ENCODE results near the gene RBL2. TPM values are rescaled to one million over a fixed set of nuclear protein-coding genes. Genes with fewer than 3 reads are reported as not detected.
A peak's percentile ranks its signal among the peaks of the same experiment; 100 is the strongest.

The RBL2 gene
- total and polyA plus RNA-seq, 2 of the 13 experiments (the other 11 are each of a cell fraction or from before 2014, with no cell fraction given): 41.2 to 60.9 TPM

DNA sequence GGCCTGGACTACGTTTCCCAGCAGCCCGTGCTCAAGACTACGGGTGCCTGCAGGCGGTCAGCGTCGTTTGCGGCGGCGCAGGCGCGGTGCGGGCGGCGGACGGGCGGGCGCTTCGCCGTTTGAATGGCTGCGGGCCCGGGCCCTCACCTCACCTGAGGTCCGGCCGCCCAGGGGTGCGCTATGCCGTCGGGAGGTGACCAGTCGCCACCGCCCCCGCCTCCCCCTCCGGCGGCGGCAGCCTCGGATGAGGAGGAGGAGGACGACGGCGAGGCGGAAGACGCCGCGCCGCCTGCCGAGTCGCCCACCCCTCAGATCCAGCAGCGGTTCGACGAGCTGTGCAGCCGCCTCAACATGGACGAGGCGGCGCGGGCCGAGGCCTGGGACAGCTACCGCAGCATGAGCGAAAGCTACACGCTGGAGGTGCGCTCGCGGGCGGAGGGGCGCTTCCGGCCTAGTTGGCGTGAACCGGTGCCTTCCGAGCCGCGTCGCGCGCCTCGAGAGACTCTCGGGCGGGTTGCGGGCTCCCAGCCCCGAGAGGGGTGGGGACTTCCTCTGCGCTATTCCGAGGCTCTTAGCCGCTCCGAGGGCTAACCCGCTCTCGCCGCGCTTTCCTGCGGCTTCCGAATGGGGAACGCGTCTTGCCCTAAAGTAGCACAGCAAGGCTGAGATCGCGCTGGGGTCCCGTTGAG, at the start of gene RBL2 (continued):
- TF ChIP-seq, protein P1, sequence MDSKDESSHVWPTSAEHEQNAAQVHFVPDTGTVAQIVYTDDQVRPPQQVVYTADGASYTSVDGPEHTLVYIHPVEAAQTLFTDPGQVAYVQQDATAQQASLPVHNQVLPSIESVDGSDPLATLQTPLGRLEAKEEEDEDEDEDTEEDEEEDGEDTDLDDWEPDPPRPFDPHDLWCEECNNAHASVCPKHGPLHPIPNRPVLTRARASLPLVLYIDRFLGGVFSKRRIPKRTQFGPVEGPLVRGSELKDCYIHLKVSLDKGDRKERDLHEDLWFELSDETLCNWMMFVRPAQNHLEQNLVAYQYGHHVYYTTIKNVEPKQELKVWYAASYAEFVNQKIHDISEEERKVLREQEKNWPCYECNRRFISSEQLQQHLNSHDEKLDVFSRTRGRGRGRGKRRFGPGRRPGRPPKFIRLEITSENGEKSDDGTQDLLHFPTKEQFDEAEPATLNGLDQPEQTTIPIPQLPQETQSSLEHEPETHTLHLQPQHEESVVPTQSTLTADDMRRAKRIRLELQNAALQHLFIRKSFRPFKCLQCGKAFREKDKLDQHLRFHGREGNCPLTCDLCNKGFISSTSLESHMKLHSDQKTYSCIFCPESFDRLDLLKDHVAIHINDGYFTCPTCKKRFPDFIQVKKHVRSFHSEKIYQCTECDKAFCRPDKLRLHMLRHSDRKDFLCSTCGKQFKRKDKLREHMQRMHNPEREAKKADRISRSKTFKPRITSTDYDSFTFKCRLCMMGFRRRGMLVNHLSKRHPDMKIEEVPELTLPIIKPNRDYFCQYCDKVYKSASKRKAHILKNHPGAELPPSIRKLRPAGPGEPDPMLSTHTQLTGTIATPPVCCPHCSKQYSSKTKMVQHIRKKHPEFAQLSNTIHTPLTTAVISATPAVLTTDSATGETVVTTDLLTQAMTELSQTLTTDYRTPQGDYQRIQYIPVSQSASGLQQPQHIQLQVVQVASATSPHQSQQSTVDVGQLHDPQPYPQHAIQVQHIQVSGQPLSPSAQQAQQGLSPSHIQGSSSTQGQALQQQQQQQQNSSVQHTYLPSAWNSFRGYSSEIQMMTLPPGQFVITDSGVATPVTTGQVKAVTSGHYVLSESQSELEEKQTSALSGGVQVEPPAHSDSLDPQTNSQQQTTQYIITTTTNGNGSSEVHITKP (CRISPR knock-in tag; IDR thresholded peaks at IDR 0.05; ENCODE audit: low read depth): no peak
- TF ChIP-seq SRY (CRISPR knock-in tag; IDR thresholded peaks at IDR 0.05): no peak; the same call in 1 of the 2 replicates
- peak; percentile 92; the same call in 1 of the 2 replicates for TF ChIP-seq MATR3 (CRISPR knock-in tag; IDR thresholded peaks at IDR 0.05)
- TF ChIP-seq, protein P2, sequence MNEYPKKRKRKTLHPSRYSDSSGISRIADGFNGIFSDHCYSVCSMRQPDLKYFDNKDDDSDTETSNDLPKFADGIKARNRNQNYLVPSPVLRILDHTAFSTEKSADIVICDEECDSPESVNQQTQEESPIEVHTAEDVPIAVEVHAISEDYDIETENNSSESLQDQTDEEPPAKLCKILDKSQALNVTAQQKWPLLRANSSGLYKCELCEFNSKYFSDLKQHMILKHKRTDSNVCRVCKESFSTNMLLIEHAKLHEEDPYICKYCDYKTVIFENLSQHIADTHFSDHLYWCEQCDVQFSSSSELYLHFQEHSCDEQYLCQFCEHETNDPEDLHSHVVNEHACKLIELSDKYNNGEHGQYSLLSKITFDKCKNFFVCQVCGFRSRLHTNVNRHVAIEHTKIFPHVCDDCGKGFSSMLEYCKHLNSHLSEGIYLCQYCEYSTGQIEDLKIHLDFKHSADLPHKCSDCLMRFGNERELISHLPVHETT (CRISPR knock-in tag; conservative IDR thresholded peaks at IDR 0.05): peak; percentile 70; the same call in 1 of the 2 replicates
- TF ChIP-seq RBM22 (optimal IDR thresholded peaks at IDR 0.05; ENCODE audit: low read length): no peak
- TF ChIP-seq SAFB2 (CRISPR knock-in tag; IDR thresholded peaks at IDR 0.05; ENCODE audit: borderline replicate concordance, low read depth): peak; percentile 86
- TF ChIP-seq ZNF326 (CRISPR knock-in tag; IDR thresholded peaks at IDR 0.05; ENCODE audit: borderline replicate concordance): no peak
- TF ChIP-seq, protein P3, sequence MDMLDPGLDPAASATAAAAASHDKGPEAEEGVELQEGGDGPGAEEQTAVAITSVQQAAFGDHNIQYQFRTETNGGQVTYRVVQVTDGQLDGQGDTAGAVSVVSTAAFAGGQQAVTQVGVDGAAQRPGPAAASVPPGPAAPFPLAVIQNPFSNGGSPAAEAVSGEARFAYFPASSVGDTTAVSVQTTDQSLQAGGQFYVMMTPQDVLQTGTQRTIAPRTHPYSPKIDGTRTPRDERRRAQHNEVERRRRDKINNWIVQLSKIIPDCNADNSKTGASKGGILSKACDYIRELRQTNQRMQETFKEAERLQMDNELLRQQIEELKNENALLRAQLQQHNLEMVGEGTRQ (IDR thresholded peaks at IDR 0.05; ENCODE audit: low read depth, low read length): no peak
- TF ChIP-seq, protein P3 (CRISPR knock-in tag; IDR thresholded peaks at IDR 0.05; ENCODE audit: borderline replicate concordance): no peak
- TF ChIP-seq, protein P4, sequence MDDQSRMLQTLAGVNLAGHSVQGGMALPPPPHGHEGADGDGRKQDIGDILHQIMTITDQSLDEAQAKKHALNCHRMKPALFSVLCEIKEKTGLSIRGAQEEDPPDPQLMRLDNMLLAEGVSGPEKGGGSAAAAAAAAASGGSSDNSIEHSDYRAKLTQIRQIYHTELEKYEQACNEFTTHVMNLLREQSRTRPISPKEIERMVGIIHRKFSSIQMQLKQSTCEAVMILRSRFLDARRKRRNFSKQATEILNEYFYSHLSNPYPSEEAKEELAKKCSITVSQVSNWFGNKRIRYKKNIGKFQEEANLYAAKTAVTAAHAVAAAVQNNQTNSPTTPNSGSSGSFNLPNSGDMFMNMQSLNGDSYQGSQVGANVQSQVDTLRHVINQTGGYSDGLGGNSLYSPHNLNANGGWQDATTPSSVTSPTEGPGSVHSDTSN (CRISPR knock-in tag; IDR thresholded peaks at IDR 0.05; ENCODE audit: borderline replicate concordance): no peak
- TF ChIP-seq HOXD1 (CRISPR knock-in tag; IDR thresholded peaks at IDR 0.05): peak; percentile 47
- TF ChIP-seq, protein P5, sequence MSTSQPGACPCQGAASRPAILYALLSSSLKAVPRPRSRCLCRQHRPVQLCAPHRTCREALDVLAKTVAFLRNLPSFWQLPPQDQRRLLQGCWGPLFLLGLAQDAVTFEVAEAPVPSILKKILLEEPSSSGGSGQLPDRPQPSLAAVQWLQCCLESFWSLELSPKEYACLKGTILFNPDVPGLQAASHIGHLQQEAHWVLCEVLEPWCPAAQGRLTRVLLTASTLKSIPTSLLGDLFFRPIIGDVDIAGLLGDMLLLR (CRISPR knock-in tag; IDR thresholded peaks at IDR 0.05): peak; percentile 54; the same call in 1 of the 2 replicates
- TF ChIP-seq HNRNPH1 (optimal IDR thresholded peaks at IDR 0.05; ENCODE audit: low read depth, low read length): no peak
- TF ChIP-seq ZNF792 (CRISPR knock-in tag; IDR thresholded peaks at IDR 0.05): no peak
- TF ChIP-seq, protein P6, sequence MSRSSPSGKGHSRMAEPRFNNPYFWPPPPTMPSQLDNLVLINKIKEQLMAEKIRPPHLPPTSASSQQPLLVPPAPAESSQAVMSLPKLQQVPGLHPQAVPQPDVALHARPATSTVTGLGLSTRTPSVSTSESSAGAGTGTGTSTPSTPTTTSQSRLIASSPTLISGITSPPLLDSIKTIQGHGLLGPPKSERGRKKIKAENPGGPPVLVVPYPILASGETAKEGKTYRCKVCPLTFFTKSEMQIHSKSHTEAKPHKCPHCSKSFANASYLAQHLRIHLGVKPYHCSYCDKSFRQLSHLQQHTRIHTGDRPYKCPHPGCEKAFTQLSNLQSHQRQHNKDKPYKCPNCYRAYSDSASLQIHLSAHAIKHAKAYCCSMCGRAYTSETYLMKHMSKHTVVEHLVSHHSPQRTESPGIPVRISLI (CRISPR knock-in tag; IDR thresholded peaks at IDR 0.05; ENCODE audit: borderline replicate concordance): no peak
- TF ChIP-seq LCORL (IDR thresholded peaks at IDR 0.05): no peak
- TF ChIP-seq LCORL (CRISPR knock-in tag; IDR thresholded peaks at IDR 0.05): peak; percentile 50; the same call in 1 of the 2 replicates

Measured in HepG2 (cell line).